Adipose tissue (tissue), 3 donors: ENCODE data around the gene ZMIZ2. TPM values are rescaled to one million over a fixed set of nuclear protein-coding genes. Genes with fewer than 3 reads are reported as not detected.
A peak's percentile ranks its signal among the peaks of the same experiment; 100 is the strongest.
"Not testable (repeated sequence)": the region's sequence is repeated elsewhere in the genome, so short reads cannot be mapped to it uniquely, and the experiment has no call there.

Experiments
- H3K27ac ChIP-seq: one replicate; pipeline ENCODE4 v1.5.1; 2013; ENCODE audit warnings: low read depth, low read length
- WGBS, 3 donors: extraction: QIAGEN DNeasy Blood & Tissue Kit; methylation state at CpG; one replicate each; pipeline ENCODE4 v1.1.7; 2013; 5-methylcytosine and 5-hydroxymethylcytosine counted together
- polyA plus RNA-seq, 3 donors: library from polyadenylated mRNA; stranded (reverse); fragments of 200-250 nt; gene quantifications; one replicate each; pipeline ENCODE4 v1.2.3, GENCODE V29; 2013
- donor health status: healthy with polysubstance abuse.
- donor health status: Bipolar disorder and iron deficiency.
- donor health status: healthy.

The ZMIZ2 gene
- polyA plus RNA-seq, 3 donors, result 28.2 to 42.5 (median 29.5) TPM

DNA sequence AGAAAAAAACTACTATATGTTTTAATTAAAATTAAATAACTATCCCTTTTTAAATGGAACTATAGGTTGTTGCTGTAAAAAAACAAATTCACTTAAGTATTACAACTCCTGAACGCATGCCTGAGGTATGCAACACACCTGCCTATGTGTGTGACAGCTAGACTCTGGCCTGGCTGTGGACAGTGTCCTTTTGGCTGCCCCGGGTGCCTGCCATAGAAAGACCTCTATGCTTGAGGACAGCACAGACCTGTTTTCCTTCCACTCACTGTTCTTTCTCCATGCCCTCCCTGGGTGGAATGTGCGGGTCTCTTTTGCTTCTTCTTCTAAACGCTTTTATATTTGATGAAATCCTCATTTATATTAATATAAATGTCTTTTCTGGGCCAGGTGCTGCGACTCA is 41.3 kb downstream of the ZMIZ2 start:
- WGBS, 3 donors, result 69 to 93% (median 85%) methylated on average over 5 of the region's 5 CpGs

DNA sequence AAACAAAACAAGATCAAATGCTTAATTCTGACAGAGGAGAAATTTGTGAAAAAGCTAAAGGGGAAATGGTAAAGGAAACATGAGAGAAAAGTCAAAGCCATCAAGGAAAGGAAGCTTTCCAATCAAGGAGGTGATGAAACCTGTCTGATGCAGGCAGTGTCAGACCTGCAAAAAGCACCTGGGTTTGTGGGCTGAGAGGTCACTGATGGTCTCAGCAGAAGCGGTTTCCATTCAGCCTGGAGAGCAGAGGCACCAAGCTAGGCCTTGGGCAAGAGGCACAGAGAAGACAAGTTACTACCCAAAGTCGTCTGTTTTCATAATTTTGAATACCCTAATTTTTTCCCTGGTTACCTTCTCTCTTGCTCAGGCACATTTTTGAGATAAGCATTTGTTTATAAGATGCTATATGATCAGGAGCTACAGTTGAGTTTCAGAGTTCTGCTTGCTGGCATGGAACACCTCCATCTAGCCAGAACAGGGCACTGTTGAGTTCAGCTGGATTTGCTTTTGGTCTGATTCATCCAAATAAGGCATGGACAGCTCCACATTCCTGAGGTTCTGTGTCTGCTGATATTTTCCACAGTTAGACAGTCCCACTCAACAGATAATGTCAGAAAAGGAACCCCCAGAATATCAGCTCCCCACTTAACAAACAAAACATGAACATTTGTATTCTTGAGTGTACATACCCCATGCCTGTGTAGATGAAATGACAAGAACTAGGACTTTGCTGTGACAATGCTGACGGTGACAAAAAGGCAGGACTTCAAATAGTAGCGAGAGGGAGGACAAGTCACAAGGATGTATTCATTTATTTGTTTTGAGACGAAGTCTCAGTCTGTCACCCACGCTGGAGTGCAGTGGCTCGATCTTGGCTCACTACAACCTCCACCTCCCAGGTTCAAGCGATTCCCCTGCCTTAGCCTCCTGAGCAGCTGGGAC is 42.9 kb downstream of the ZMIZ2 start:
- 90 to 94% (median 90%) methylated on average over 8 of the region's 8 CpGs for WGBS, 3 donors
- H3K27ac ChIP-seq, result no peak overlapping the region

More for the DNA sequence above, 41.3 kb downstream of the ZMIZ2 start:
- H3K27ac ChIP-seq, result no peak overlapping the region

DNA sequence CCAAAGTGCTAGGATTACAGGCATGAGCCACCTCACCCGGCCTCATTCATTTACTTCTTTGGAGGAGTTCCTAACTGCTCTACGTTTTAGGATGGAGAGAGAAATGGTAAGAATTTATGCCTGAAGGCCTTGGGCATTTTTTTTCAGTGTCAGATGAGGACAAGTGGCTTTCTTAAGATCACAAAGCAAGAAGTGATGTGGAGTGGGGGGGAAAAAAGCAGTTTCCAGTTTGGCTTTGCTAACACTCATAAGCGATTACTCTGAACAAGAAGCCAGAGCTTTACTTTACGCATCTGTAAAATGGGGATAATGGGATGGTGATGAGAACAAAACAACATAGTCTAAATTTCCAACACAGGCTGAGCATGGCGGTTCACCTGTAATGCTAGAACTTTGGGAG is 45.3 kb downstream of the ZMIZ2 start:
- WGBS, 3 donors, result 83 to 85% (median 84%) methylated on average over 5 of the region's 5 CpGs
- no peak overlapping the region for H3K27ac ChIP-seq

DNA sequence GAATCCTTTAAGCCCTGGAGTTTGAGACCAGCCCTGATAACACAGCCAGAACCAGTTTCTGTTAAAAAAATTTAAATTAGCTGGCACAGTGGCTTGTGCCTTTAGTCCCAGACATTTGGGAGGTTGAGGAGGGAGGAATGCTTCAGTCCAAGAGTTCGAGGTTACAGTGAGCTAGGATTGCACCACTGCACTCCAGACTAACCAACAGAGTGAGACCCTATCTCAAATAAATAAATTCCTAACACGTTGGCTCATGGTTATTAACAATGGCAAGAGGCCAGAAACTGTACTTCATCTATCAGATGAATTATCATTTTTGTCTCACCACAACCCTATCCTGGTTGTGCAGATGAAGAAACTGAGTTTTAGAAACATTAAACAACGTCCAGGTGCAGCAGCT is 45.7 kb downstream of the ZMIZ2 start:
- 52 to 58% (median 57%) methylated on average over 3 of the region's 3 CpGs for WGBS, 3 donors
- H3K27ac ChIP-seq, result no peak overlapping the region

DNA sequence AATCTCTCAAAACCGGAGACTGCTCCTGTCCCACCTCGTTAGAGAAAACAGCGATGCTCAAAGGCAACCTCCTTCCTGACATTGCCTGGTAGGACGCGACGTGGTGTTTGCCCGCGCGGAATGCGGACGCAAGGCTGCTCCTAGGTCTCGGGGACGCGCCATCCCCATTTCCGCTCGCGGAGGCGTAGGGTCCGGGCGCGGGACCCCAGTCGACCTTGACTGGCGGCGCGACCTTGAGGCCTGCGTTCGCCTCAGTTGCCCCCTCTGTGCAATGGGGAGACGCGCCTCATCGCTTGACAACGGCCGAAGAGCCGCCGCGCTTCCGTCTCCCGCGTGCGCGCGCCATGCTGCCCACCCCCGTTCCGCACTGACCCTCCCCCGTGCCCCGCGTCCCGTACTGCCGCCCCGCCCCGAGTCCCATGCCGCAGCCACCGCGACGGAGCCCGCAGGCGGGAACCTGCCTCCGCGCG is 47.4 kb downstream of the ZMIZ2 start:
- H3K27ac ChIP-seq, result no peak overlapping the region
- WGBS, 3 donors, result 1% methylated on average over 59 of the region's 59 CpGs

DNA sequence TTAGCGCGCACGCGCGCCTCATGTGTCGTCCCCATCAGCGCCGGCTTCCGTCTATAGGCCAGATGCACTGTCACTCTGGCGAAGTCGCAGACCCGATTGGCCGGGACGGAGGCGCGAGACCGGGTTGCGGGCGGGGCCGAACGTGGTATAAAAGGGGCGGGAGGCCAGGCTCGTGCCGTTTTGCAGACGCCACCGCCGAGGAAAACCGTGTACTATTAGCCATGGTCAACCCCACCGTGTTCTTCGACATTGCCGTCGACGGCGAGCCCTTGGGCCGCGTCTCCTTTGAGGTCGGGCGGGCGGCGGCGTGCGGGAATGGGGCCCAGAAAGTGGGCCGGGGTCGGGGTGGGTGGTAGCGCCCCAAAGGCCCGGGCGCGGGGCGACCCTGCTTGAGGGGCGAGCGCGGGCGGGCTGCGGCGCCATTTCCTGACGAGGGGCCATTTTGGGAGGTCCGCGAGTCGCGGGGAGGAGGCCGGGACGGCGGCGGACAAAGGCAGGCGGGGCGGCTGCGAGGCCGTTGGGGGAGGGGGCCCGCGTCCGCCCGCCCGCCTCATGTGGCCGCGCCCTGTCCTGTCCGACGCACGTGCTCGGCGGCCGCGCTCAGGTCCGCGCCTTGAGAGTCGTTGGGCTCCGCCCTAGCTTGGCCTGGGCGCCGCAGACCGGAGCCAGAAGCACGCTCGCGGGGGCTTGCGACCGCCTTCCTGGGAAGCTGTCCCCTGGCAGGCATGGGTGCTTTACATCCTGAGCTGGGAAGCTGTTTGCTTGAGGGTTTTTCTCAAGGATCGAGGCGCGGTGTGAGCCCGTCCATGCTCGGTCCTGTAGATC is 48.1 kb downstream of the ZMIZ2 start, which contains the start of gene PPIA:
Gene PPIA (plus strand): TSS at position 178 of the 825 bp plus-strand sequence. CDS start 44 bp downstream, at position 222.
- WGBS, 3 donors, result 1% methylated on average over 83 to 99 of the region's 99 CpGs
- peak within 1 kb of the TSS; percentile 99 for H3K27ac ChIP-seq

DNA sequence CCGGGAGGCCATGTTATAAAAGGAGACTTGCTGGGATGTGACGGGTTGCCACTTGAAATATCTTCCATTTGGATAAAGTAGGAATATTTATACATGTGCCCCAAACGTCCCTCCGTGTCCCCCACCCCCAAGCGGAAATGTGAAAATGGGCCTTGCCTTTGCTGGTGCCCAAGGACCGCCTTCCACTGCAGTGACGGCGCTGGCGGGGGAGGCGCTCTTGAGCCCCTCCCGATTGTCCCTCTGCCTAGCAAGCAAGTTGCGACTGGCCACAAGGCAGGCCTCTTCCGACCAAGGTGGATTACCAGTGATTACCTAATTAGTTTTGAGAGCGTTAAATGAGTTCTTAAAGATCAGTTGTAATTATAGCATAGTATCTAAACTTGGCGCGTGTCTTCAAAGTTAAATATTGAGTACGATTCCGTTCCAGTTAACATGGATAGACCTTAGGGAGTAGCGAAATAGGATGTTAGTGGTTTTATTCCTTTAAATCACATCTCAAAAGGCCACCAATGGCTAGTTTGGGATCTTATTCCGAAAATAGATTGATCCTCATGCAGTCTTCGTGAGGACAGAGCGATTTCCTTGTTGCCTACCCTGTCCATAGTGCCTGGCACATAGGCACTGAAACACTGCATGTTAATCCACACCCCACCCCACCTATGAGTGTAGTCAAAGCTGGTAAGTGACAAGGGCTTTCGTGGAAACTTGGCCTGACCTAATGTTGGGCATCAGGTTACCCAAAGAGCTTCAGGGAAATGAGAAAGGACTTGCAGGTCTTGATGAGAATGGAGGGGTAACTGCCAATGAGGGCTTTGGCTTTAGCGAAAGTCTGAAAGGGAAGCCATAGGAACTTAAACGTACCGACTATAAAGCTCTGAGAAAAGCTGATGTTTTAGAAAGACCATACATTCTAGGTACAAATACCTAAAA is 48.9 kb downstream of the ZMIZ2 start:
- 2 to 3% (median 3%) methylated on average over 26 of the region's 26 CpGs for WGBS, 3 donors
- peak overlapping the region; percentile 99 for H3K27ac ChIP-seq

DNA sequence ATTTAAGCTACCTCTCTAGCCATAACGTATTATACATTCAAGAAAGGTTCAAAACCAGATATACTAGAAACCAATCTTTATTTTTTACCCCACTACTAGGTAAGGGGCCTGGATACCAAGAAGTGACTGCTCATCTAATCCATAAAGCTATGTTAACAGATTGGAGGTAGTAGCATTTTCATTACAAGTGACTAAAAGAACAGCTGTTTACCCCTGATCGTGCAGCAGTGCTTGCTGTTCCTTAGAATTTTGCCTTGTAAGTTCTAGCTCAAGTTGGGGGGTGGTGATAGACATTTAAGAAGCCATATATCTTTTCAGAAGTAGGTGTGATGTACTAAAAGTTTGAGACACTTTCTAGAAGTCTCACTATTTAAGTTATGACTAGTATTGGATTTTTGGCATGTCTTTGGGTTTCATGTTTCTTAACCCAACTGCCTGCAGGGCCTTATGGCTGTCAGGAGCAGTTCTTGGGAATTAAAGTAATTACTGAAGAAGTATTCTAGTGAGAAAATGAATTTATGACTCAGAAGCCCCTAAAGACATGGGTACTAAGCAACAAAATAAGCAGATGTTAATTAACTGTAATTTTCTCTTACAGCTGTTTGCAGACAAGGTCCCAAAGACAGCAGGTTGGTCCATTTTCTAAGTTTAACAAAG is 50.1 kb downstream of the ZMIZ2 start:
- WGBS, 3 donors, result 5 to 28% (median 15%) methylated on average over 2 of the region's 2 CpGs

DNA sequence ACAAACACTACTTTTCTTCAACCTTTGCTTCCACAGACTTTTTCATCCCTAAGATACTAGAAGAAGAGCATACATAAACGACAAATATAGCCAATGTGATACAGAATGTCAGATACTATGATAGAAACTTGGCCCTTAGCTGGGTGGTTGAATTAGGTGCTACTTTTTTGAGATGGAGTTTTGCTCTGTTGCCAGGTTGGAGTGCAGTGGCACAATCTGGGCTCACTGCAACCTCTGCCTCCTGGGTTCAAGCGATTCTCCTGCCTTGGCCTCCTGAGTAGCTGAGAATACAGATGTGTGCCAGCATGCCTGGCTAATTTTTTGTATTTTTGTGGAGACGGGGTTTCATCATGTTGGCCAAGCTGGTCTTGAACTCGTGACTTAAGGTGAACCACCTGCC is 51.3 kb downstream of the ZMIZ2 start:
- WGBS, 3 donors, result 69 to 83% (median 72%) methylated on average over 4 of the region's 4 CpGs
- H3K27ac ChIP-seq, result no peak overlapping the region

More for the DNA sequence above, 50.1 kb downstream of the ZMIZ2 start:
- no peak overlapping the region for H3K27ac ChIP-seq

DNA sequence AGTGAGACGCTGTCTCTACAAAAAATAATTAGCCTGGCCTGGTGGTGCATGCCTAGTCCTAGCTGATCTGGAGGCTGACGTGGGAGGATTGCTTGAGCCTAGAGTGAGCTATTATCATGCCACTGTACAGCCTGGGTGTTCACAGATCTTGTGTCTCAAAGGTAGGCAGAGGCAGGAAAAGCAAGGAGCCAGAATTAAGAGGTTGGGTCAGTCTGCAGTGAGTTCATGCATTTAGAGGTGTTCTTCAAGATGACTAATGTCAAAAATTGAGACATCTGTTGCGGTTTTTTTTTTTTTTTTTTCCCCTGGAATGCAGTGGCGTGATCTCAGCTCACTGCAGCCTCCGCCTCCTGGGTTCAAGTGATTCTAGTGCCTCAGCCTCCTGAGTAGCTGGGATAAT is 53.2 kb downstream of the ZMIZ2 start:
- 86 to 90% (median 89%) methylated on average over 5 of the region's 5 CpGs for WGBS, 3 donors

DNA sequence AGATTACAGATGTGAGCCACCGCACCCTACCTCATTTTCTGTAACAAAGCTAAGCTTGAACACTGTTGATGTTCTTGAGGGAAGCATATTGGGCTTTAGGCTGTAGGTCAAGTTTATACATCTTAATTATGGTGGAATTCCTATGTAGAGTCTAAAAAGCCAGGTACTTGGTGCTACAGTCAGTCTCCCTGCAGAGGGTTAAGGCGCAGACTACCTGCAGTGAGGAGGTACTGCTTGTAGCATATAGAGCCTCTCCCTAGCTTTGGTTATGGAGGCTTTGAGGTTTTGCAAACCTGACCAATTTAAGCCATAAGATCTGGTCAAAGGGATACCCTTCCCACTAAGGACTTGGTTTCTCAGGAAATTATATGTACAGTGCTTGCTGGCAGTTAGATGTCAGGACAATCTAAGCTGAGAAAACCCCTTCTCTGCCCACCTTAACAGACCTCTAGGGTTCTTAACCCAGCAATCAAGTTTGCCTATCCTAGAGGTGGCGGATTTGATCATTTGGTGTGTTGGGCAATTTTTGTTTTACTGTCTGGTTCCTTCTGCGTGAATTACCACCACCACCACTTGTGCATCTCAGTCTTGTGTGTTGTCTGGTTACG is 53.9 kb downstream of the ZMIZ2 start:
- 92 to 94% (median 94%) methylated on average over 5 of the region's 5 CpGs for WGBS, 3 donors
- H3K27ac ChIP-seq, result no peak overlapping the region

More for the DNA sequence above, 53.2 kb downstream of the ZMIZ2 start:
- H3K27ac ChIP-seq, result no peak overlapping the region

DNA sequence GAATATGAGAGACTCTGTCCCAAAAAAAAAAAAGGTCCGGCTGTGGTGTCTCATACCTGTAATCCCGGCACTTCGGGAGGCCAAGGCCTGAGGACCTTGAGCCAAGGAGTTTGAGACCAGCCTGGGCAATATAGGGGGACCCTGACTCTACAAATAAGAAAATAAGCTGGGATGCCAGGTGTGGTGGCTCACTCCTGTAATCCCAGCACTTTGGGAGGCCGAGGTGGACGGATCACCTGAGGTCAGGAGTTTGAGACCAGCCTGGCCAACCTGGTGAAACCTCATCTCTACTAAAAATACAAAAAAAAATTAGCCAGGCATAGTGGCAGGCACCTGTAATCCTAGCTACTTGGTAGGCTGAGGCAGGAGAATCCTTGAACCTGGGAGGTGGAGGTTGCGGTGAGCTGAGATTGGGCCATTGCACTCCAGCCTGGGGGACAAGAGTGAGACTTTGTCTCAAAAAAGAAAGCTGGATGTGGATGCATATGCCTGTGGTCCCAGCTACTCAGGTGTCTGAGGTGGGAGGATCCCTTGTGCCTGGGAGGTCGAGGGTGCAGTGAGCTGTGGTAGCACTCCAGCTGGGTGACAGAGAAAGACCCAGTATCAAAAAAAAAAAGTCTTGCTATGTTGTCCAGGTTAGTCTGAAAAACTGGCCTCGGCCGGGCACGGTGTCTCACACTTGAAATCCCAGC is 55.3 kb downstream of the ZMIZ2 start:
- 90 to 95% (median 91%) methylated on average over 10 of the region's 10 CpGs for WGBS, 3 donors
- not testable (repeated sequence) for H3K27ac ChIP-seq

DNA sequence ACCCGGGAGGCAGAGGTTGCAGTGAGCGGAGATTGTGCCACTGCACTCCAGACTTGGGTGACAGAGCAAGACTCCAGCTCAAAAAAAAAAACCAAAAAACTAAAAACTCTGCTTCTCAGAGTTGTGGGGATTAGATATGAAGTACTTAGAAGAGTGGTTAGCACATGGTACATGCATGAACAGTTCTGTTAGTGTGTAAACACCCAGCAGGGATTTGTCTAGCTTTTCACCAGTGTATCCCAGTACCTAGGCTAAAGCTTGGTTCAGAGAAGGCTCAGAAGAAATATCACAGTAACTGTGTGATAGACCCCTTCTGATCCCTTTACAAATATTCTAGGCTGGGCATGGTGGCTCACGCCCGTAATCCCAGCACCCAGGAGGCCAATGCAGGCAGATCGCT is 57.3 kb downstream of the ZMIZ2 start:
- no peak overlapping the region for H3K27ac ChIP-seq
- 89 to 95% (median 93%) methylated on average over 5 of the region's 5 CpGs for WGBS, 3 donors

DNA sequence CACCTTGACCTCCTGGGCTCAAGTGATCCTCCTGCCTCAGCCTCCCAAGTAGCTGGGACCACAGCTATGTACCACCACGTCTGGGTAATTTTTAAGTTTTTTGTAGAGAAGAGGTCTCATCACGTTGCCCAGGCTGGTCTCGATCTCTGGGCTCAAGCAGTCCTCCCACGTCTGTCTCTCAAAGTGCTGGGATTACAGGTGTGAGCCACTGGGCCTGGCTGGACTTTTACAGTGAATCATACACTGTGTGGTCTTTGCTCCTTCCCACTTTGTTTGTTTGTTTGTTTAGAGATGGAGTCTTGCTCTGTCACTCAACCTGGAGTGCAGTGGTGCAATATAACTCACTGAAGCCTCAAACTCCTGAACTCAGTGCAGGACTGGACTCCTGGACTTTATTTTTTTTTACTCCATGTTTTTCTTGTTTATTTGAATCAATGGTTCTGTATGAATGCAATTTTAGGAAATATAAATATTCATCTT is 60.3 kb downstream of the ZMIZ2 start:
- WGBS, 3 donors, result 82 to 88% (median 86%) methylated on average over 4 of the region's 4 CpGs
- no peak overlapping the region for H3K27ac ChIP-seq

DNA sequence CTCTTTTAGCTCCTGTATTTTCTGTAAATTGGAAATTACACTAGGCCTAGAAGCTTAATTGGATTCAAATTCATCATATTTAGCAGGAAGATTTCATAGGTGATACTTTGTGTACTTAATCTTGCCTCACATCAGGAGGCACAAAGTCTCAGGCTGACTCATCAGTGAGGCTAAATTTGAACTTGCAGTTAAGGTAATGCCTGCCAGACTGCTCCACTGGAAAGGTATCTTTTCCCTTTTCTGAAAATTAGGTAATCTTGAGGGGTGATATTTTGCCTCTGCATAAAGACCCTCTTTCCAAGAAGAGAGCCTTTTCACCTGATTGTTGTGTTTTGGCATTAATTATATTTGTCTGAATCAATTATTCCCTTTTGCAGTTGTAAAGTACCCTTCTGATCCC is 62.4 kb downstream of the ZMIZ2 start:
- no peak overlapping the region for H3K27ac ChIP-seq

DNA sequence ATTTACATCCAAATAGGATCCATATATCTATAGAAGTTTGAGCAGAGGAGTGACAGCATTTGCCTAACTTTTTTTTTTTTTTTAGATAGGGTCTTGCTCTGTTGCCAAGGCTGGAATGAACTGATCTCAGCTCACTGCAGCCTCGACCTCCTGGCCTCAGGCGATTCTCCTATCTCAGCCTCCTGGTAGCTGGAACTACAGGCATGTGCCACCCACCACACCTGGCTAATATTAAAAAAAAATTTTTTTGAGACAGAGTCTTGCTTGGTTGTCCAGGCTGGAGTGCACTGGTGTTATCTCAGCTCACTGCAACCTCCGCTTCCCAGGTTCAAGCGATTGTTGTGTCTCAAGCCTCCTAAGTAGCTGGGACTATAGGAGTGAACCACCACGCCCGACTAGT is 62.9 kb downstream of the ZMIZ2 start:
- 93 to 97% (median 94%) methylated on average over 6 of the region's 6 CpGs for WGBS, 3 donors
- H3K27ac ChIP-seq, result no peak overlapping the region

DNA sequence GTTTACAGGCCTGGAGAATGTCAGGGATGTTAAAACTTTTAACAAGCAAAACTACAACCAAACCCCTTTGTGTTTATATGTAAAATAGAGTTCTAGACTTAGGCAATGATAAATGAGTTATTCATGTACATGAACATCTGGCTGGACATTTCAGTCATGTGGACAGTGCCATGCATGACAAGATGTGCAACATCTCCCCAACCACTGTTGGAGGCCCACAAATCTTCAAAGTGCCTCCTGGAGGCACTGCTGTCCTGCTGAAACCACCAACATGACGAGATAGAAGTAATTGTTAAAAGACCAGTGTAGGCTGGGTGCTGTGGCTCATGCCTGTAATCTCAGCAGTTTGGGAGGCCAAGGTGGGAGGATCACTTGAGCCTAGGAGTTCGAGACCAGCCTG is 66.3 kb downstream of the ZMIZ2 start:
- no peak overlapping the region for H3K27ac ChIP-seq
- 85 to 95% (median 91%) methylated on average over 2 of the region's 2 CpGs for WGBS, 3 donors
